B cell (primary cell): Measurements from ENCODE around the gene ETFA. TPM values are rescaled to one million over a fixed set of nuclear protein-coding genes. Genes with fewer than 3 reads are reported as not detected.

ENCODE experiments used
- ATAC-seq: fragments of 200-7000 bp; cut with Tn5 transposase; one replicate; pipeline ENCODE4 v1.10.0; 2021; ENCODE audit warnings: low read depth, mild to moderate bottlenecking, moderate number of reproducible peaks, moderate library complexity
- CTCF ChIA-PET: fragments of 350-600 bp; sonication (Branson Sonifier 250); formaldehyde crosslinking; loops from one replicate; lab custom pipeline; 2021; ENCODE audit warnings: antibody characterized with exemption, inconsistent platforms; lab: Charles Lee
- POLR2A ChIA-PET: fragments of 350-600 bp; sonication (Branson Sonifier 250); formaldehyde crosslinking; loops from one replicate; lab custom pipeline; 2021; ENCODE audit warnings: antibody characterized with exemption; lab: Charles Lee
- DNase-seq: peaks from one replicate; pipeline ENCODE4 v3.0.0; 2013
- H2AFZ ChIP-seq: 2 replicates; pipeline ENCODE4 v1.6.1; 2012; ENCODE audit warnings: mild to moderate bottlenecking, low read depth, low read length; ENCODE audit not compliant: insufficient read depth, poor library complexity, severe bottlenecking
- H3K27ac ChIP-seq, 2 donors: 1 replicate in 1 of 2; 2 replicates in 1 of 2; pipeline ENCODE4 v1.5.1; 2012 to 2013; ENCODE audit warnings: low read length in 2 of 2, mild to moderate bottlenecking in 2 of 2, moderate library complexity in 1 of 2
- H3K27me3 ChIP-seq, 4 experiments: fragments of 200-600 bp in 1 of 4; sonication (generic) in 1 of 4; replicated peaks in 1 of 4; 1 replicate in 2 of 4; 2 replicates in 2 of 4; pipeline versions ENCODE4 v1.6.1 to v1.7.0; 2013 to 2016; ENCODE audit warnings: low read length in 3 of 4, mild to moderate bottlenecking in 2 of 4, mixed read lengths in 1 of 4, moderate library complexity in 1 of 4; ENCODE audit not compliant: insufficient read depth in 4 of 4, control insufficient read depth in 3 of 4; ENCODE audit errors: control extremely low read depth in 1 of 4
- H3K36me3 ChIP-seq, 2 experiments: replicated peaks in 1 of 2; 1 replicate in 1 of 2; 2 replicates in 1 of 2; pipeline versions ENCODE4 v1.6.1 to v1.7.1; 2013; ENCODE audit warnings: low read length in 1 of 2; ENCODE audit not compliant: insufficient read depth in 2 of 2, control insufficient read depth in 1 of 2; ENCODE audit errors: control extremely low read depth in 1 of 2, extremely low read depth in 1 of 2
- H3K4me1 ChIP-seq, 2 donors: fragments of 200-600 bp in 1 of 2; sonication (generic) in 1 of 2; 1 replicate in 1 of 2; 2 replicates in 1 of 2; pipeline versions ENCODE4 v1.5.1 to v1.6.1; 2013 to 2017; ENCODE audit warnings: low read length in 2 of 2; ENCODE audit not compliant: control insufficient read depth in 2 of 2, insufficient read depth in 2 of 2
- H3K4me2 ChIP-seq: replicated peaks from 2 replicates; pipeline ENCODE3; 2012; ENCODE audit warnings: mild to moderate bottlenecking, low read depth, low read length; ENCODE audit not compliant: poor library complexity, severe bottlenecking
- H3K4me3 ChIP-seq, 5 experiments: fragments of 200-600 bp in 1 of 5; sonication (generic) in 1 of 5; 1 replicate in 3 of 5; 2 replicates in 2 of 5; pipeline versions ENCODE4 v1.5.1 to v1.7.0; 2011 to 2016; ENCODE audit warnings: low read length in 4 of 5, mild to moderate bottlenecking in 4 of 5, low read depth in 2 of 5, control low read depth in 1 of 5, moderate library complexity in 1 of 5; ENCODE audit not compliant: insufficient read depth in 1 of 5; ENCODE audit errors: control extremely low read depth in 1 of 5, extremely low read depth in 1 of 5
- H3K79me2 ChIP-seq: fragments of 200-600 bp; sonication (generic); one replicate; pipeline ENCODE4 v1.6.0; 2016; ENCODE audit warnings: low read length; ENCODE audit not compliant: control insufficient read depth, insufficient read depth
- H3K9ac ChIP-seq: fragments of 200-600 bp; sonication (generic); 2 replicates; pipeline ENCODE4 v1.6.1; 2017; ENCODE audit warnings: mild to moderate bottlenecking, low read length, moderate library complexity
- H3K9me3 ChIP-seq, 3 donors: one replicate each; pipeline versions ENCODE4 v1.6.1 to v1.7.1; 2013; ENCODE audit warnings: low read length in 2 of 3; ENCODE audit not compliant: control insufficient read depth in 2 of 3, insufficient read depth in 1 of 3; ENCODE audit errors: control extremely low read depth in 1 of 3
- H4K20me1 ChIP-seq: 2 replicates; pipeline ENCODE4 v1.6.0; 2012; ENCODE audit warnings: mild to moderate bottlenecking, low read length; ENCODE audit not compliant: insufficient read depth, control insufficient read depth, poor library complexity, severe bottlenecking
- H3K27ac Mint-ChIP-seq: one replicate; pipeline ENCODE4 v1.8.0; 2021; ENCODE audit warnings: mixed read lengths
- H3K27me3 Mint-ChIP-seq: one replicate; pipeline ENCODE4 v1.8.0; 2021; ENCODE audit warnings: mixed read lengths
- H3K4me1 Mint-ChIP-seq: one replicate; pipeline ENCODE4 v1.8.0; 2021; ENCODE audit warnings: mixed read lengths
- H3K4me3 Mint-ChIP-seq: one replicate; pipeline ENCODE4 v1.8.0; 2021; ENCODE audit warnings: mixed read lengths
- H3K9me3 Mint-ChIP-seq: one replicate; pipeline ENCODE4 v1.8.0; 2022; ENCODE audit warnings: mixed read lengths; ENCODE audit not compliant: insufficient read depth
- EZH2 ChIP-seq: IDR thresholded peaks from 2 replicates; pipeline ENCODE4 v1.6.1; 2012; ENCODE audit warnings: borderline replicate concordance, low read depth, mild to moderate bottlenecking, moderate library complexity, low read length; ENCODE audit not compliant: insufficient read depth, poor library complexity, severe bottlenecking
- whole genome bisulfite sequencing: methylation state at CpG from one replicate; pipeline ENCODE4 v1.1.5; 2013; ENCODE audit warnings: missing lambda C conversion rate; ENCODE audit not compliant: insufficient coverage; 5-methylcytosine and 5-hydroxymethylcytosine counted together
- intact Hi-C: fragments of 100-400 bp; cut with micrococcal nuclease; formaldehyde crosslinking; loops from one replicate; pipeline ENCODE4 v1.10.0; 2022
- polyA plus RNA-seq: library from polyadenylated mRNA; depleted of rRNA; stranded (reverse); fragments of >200 nt; gene quantifications from 2 replicates; pipeline ENCODE4 v1.2.3, GENCODE V29; 2012
- total RNA-seq, 2 donors: library from RNA; stranded (reverse); fragments of 120-200 nt in 1 of 2; gene quantifications; 1 replicate in 1 of 2; 2 replicates in 1 of 2; pipeline versions ENCODE4 v1.2.3 to v1.2.4, GENCODE V29; 2013 to 2022
- TF ChIP-seq, protein P1 (sequence below): fragments of 200-600 bp; IDR thresholded peaks from one replicate; pipeline ENCODE4 v1.8.0; 2022; ENCODE audit warnings: antibody characterized with exemption, mild to moderate bottlenecking

ETFA gene
- total and polyA plus RNA-seq, 2 donors (not counting 1 experiment from before 2014, with no cell fraction given) = 34.9 to 68.8 TPM

DNA sequence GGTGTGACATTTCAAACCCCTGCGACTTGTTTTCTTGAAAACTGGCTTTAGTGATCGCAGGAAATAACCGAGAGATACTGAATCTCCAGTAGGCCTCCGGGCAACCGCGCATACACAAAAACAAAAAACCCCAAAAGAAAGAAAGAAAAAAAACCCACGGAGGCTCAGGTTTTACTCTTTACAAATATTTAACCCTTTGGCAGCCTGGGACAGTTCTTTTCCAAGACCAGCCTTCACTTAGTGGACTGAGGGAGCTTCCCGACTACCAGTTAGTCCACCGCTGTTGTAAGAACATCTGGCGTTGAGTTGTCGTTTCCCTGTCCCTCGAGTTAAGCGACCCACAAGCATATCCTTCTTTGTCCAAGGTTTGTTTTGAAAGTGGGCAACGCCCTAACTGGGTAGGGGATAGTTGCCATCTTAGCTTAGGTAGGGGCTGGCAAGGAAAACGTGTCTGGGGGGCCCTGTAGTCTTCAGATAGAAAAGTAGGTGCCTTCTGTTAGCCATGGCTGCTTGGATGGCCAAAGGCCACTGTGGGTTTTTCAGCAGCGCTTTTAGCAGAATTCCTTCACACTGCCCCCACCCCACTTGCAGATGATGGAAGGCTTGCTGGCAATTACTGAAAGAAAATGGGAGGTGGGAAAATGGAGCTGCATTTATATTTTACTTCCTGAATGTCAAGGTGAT is 32.2 kb upstream of the ETFA start:
- no peak overlapping the region for H3K4me3 ChIP-seq
- H3K4me1 Mint-ChIP-seq = peaks cover 53% of the 10 kb centered on the region
- H3K36me3 ChIP-seq = no peaks in the 10 kb centered on the region
- peaks cover 71% of the 10 kb centered on the region for H3K27me3 Mint-ChIP-seq
- H3K9me3 ChIP-seq = peaks cover 3 to 57% (median 10%) of the 10 kb centered on the region in 3 donors
- WGBS = 16% methylated on average over 8 of the region's 16 CpGs
- H3K27ac Mint-ChIP-seq = no peak overlapping the region
- TF ChIP-seq, protein P1, sequence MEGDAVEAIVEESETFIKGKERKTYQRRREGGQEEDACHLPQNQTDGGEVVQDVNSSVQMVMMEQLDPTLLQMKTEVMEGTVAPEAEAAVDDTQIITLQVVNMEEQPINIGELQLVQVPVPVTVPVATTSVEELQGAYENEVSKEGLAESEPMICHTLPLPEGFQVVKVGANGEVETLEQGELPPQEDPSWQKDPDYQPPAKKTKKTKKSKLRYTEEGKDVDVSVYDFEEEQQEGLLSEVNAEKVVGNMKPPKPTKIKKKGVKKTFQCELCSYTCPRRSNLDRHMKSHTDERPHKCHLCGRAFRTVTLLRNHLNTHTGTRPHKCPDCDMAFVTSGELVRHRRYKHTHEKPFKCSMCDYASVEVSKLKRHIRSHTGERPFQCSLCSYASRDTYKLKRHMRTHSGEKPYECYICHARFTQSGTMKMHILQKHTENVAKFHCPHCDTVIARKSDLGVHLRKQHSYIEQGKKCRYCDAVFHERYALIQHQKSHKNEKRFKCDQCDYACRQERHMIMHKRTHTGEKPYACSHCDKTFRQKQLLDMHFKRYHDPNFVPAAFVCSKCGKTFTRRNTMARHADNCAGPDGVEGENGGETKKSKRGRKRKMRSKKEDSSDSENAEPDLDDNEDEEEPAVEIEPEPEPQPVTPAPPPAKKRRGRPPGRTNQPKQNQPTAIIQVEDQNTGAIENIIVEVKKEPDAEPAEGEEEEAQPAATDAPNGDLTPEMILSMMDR = no peak
- TF ChIP-seq EZH2 = no peak
- H3K4me1 ChIP-seq = peaks cover 72 to 83% of the 10 kb centered on the region in 2 donors
- H2AFZ ChIP-seq = no peak overlapping the region
- no peak overlapping the region for H3K27ac ChIP-seq
- ATAC-seq = no peak
- intact Hi-C loops = no loop called here
- peak overlapping the region; percentile 13 for H3K4me3 Mint-ChIP-seq
- H3K9ac ChIP-seq = no peak overlapping the region
- peak; percentile 42 for DNase-seq
- ChIA-PET CTCF (interaction anchor here (0.9 to 2.9 kb wide), 3 partner anchors 8 to 11 kb away, joined by 3 to 9 read pairs (median 9); partner anchors contain the start of gene ISL2), POLR2A (no interaction called here)
- peaks cover 10 to 95% (median 75%) of the 10 kb centered on the region in 4 experiments for H3K27me3 ChIP-seq
- H3K4me2 ChIP-seq = peak overlapping the region; percentile 96
- H4K20me1 ChIP-seq = peaks cover 41% of the 10 kb centered on the region
- no peaks in the 10 kb centered on the region for H3K9me3 Mint-ChIP-seq
- no peaks in the 10 kb centered on the region for H3K79me2 ChIP-seq
